ENCODE measurements around the gene DHRSX. TPM values are rescaled to one million over a fixed set of nuclear protein-coding genes. Genes with fewer than 3 reads are reported as not detected.

The DHRSX gene
- total and polyA plus RNA-seq, 9 of the 15 experiments (the other 6 are each of a cell fraction or from before 2014, with no cell fraction given), result 0.59 to 11.0 (median 6.2) TPM

DNA sequence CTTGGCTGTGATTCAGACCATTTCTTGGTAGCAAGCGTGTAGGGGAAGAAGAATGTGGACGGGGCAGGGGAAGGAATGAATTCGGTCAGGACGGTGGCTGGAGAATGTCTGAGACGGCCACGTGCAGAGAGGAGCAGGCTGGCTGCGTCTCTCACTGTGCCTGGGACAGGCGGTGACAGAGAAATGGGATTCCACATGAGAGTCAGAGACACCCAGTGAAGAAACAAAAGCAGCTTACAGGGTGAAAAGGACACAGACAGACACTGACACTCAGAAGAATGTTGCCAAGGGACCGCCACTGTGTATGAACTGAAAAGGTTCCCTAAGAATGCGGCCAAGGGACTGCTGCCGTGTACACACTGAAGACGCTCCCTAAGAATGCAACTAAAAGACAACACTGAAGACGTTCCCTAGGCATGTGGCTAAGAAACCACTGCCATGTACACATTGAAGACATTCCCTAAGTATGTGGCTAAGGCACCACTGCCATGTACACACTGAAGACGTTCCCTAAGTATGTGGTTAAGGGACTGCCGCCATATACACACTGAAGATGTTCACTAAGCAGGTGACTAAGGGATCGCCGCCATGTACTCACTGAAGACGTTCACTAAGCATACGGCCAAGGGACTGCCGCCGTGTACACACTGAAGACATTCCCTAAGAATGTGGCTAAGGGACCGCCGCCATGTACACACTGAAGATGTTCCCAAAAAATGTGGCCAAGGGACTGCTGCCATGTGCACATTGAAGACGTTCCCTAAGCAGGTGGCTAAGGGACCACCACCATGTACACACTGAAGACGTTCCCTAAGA is 49.1 kb downstream of the DHRSX start (continued):
- no peak for TF ChIP-seq CAMTA2 (CRISPR knock-in tag; conservative IDR thresholded peaks at IDR 0.05)
- no peak for TF ChIP-seq RAD51 (IDR thresholded peaks at IDR 0.05; ENCODE audit: borderline replicate concordance, low read depth)
- TF ChIP-seq HNRNPK (IDR thresholded peaks at IDR 0.05; ENCODE audit: low read depth, low read length, poor library complexity, severe bottlenecking), result no peak
- no peak for TF ChIP-seq EWSR1 (IDR thresholded peaks at IDR 0.05; ENCODE audit: borderline replicate concordance, low read depth, partially characterized antibody)
- TF ChIP-seq SRSF9 (IDR thresholded peaks at IDR 0.05; ENCODE audit: borderline replicate concordance, low read depth, low read length), result no peak
- 0 out of 2 replicates have a peak, but pooled peaks have one; percentile 6 for TF ChIP-seq NFE2 (IDR thresholded peaks at IDR 0.05; ENCODE audit: low read depth)
- no peak for TF ChIP-seq MEF2D (tag; conservative IDR thresholded peaks at IDR 0.05; ENCODE audit: low read depth)
- TF ChIP-seq, protein P1, sequence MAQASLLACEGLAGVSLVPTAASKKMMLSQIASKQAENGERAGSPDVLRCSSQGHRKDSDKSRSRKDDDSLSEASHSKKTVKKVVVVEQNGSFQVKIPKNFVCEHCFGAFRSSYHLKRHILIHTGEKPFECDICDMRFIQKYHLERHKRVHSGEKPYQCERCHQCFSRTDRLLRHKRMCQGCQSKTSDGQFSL (CRISPR knock-in tag; IDR thresholded peaks at IDR 0.05), result no peak
- TF ChIP-seq, protein P1 (tag; IDR thresholded peaks at IDR 0.05), result no peak
- no peak for TF ChIP-seq CREBBP (IDR thresholded peaks at IDR 0.05; ENCODE audit: low read depth, low read length)
- TF ChIP-seq TAF9B (IDR thresholded peaks at IDR 0.05; ENCODE audit: partially characterized antibody), result no peak
- no peak for TF ChIP-seq MYBL2 (IDR thresholded peaks at IDR 0.05; ENCODE audit: low read depth)
- no peak for TF ChIP-seq MYBL2 (CRISPR knock-in tag; IDR thresholded peaks at IDR 0.05; ENCODE audit: borderline replicate concordance)
- TF ChIP-seq FOXA1 (IDR thresholded peaks at IDR 0.05; ENCODE audit: borderline replicate concordance), result no peak
- no peak for TF ChIP-seq SNRNP70 (optimal IDR thresholded peaks at IDR 0.05; ENCODE audit: low read depth, low read length)
- TF ChIP-seq, protein P2, sequence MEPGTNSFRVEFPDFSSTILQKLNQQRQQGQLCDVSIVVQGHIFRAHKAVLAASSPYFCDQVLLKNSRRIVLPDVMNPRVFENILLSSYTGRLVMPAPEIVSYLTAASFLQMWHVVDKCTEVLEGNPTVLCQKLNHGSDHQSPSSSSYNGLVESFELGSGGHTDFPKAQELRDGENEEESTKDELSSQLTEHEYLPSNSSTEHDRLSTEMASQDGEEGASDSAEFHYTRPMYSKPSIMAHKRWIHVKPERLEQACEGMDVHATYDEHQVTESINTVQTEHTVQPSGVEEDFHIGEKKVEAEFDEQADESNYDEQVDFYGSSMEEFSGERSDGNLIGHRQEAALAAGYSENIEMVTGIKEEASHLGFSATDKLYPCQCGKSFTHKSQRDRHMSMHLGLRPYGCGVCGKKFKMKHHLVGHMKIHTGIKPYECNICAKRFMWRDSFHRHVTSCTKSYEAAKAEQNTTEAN (CRISPR knock-in tag; IDR thresholded peaks at IDR 0.05), result no peak
- TF ChIP-seq RBM34 (IDR thresholded peaks at IDR 0.05; ENCODE audit: borderline replicate concordance, insufficient read depth, low read length), result no peak
- TF ChIP-seq DNMT1 (IDR thresholded peaks at IDR 0.05), result no peak
- TF ChIP-seq ZZZ3 (IDR thresholded peaks at IDR 0.05), result no peak
- TF ChIP-seq GTF3C2 (IDR thresholded peaks at IDR 0.05; ENCODE audit: borderline replicate concordance, extremely low read depth, insufficient read length), result no peak
- no peak for TF ChIP-seq PURB (CRISPR knock-in tag; IDR thresholded peaks at IDR 0.05; ENCODE audit: low read depth)
- TF ChIP-seq KDM4B (IDR thresholded peaks at IDR 0.05; ENCODE audit: borderline replicate concordance in 2 of 2, low read depth in 1 of 2), result no peak
- TF ChIP-seq NCOR1 (IDR thresholded peaks at IDR 0.05), result peak; percentile 58
